ENCODE measurements around the gene COQ5. TPM values are rescaled to one million over a fixed set of nuclear protein-coding genes. Genes with fewer than 3 reads are reported as not detected.

Gene COQ5
- total RNA-seq, 1 experiment from 2014 or later: 35.1 TPM

- Mint-ChIP-seq H3K9me3 (no peaks in the 10 kb centered on the region), H3K4me1 (peaks cover 9% of the 10 kb centered on the region), H3K4me3 (no peak overlapping the region), H3K27me3 (ENCODE audit: low read depth) (no peaks in the 10 kb centered on the region), H3K27ac (no peak overlapping the region), H3K36me3 (peaks cover 76% of the 10 kb centered on the region)
- POLR2A ChIA-PET: no interaction called here
- no peak for DNase-seq (ENCODE audit: low spot score)
- TF ChIP-seq ZNF425 (CRISPR knock-in tag; conservative IDR thresholded peaks at IDR 0.05) (no peak), FOXP1 (CRISPR knock-in tag; IDR thresholded peaks at IDR 0.05; ENCODE audit: borderline replicate concordance) (no peak)
- no peak for ATAC-seq
- CTCF ChIA-PET: no interaction called here
Observed at GRCh38 chr12:120462099-120462640, 66.8 kb downstream of the COQ5 start.

- ChIA-PET POLR2A (no interaction called here), CTCF (interaction anchor here (0.6 to 1.9 kb wide), 2 partner anchors 121 to 1302 kb away, joined by 4 to 5 read pairs; partner anchors contain the start of gene POP5)
- Mint-ChIP-seq H3K4me1 (no peaks in the 10 kb centered on the region), H3K27me3 (ENCODE audit: low read depth) (no peaks in the 10 kb centered on the region), H3K27ac (peak overlapping the region; percentile 33; the same call in 1 of the 2 replicates), H3K36me3 (peaks cover 81% of the 10 kb centered on the region), H3K9me3 (no peaks in the 10 kb centered on the region), H3K4me3 (no peak overlapping the region)
- TF ChIP-seq PREB (CRISPR knock-in tag; IDR thresholded peaks at IDR 0.05; ENCODE audit: borderline replicate concordance) (no peak), PRDM15 (CRISPR knock-in tag; IDR thresholded peaks at IDR 0.05) (no peak), ZNF425 (CRISPR knock-in tag; conservative IDR thresholded peaks at IDR 0.05) (no peak)
- no peak for ATAC-seq
- no peak for DNase-seq (ENCODE audit: low spot score)
Observed at GRCh38 chr12:120460157-120460556, 68.8 kb downstream of the COQ5 start.

- H3K9me3 Mint-ChIP-seq: no peaks in the 10 kb centered on the region
- ATAC-seq (peak; percentile 77), DNase-seq (ENCODE audit: low spot score) (peak; percentile 30)
- H3K4me3 Mint-ChIP-seq: no peak overlapping the region
- ChIA-PET CTCF (interaction anchor here (0.5 to 4.3 kb wide), 40 partner anchors 8 to 980 kb away, joined by 3 to 44 read pairs (median 4); partner anchors contain the start of genes COQ5, COX6A1, DYNLL1 and GATC), POLR2A (interaction anchor here (0.6 to 0.7 kb wide), 3 partner anchors 9 to 120 kb away, joined by 4 to 6 read pairs (median 5); no protein-coding TSS in a partner anchor)
- no peaks in the 10 kb centered on the region for H3K4me1 Mint-ChIP-seq
- no peak overlapping the region for H3K27ac Mint-ChIP-seq
- no peaks in the 10 kb centered on the region for H3K27me3 Mint-ChIP-seq (ENCODE audit: low read depth)
- TF ChIP-seq CTCF (IDR thresholded peaks at IDR 0.05) (0 out of 2 replicates have a peak, but pooled peaks have one; percentile 15), KAT7 (CRISPR knock-in tag; IDR thresholded peaks at IDR 0.05; ENCODE audit: borderline replicate concordance) (no peak), NFATC4 (CRISPR knock-in tag; IDR thresholded peaks at IDR 0.05) (no peak), FOXP4 (CRISPR knock-in tag; IDR thresholded peaks at IDR 0.05) (no peak)
- H3K36me3 Mint-ChIP-seq: peaks cover 58% of the 10 kb centered on the region
Observed at GRCh38 chr12:120457133-120457532, 71.8 kb downstream of the COQ5 start.
